DMS153 treated with DMSO at 0.1 percent for 48 hours (cell line): ENCODE measurements around the gene SNCG.
"Not testable (repeated sequence)": the region's sequence is repeated elsewhere in the genome, so short reads cannot be mapped to it uniquely, and the experiment has no call there.

ENCODE experiments used
- DNase-seq: peaks from one replicate; lab custom pipeline; 2025; ENCODE audit not compliant: unreplicated experiment; lab: John Stamatoyannopoulos, UW

Gene SNCG

DNA sequence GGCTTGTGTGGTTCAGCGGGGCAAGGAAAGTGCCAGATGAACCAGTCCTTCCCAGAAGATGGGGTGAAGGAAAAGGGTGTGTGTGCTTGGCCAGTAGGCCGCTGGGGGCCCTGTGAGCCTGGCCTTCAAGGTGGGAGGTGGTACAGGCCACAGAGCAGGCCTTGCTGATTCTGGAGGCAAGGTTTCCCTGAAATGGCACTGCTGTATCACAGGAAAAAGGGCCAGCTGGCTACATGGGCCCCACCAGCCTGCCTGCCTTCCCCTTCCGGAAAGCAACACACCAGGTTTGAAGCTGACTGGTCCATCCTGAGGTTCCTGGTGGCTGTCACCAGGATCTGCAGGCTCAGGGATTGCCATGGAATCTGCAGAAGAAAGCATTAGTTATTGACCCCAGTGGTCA, 13.5 kb upstream of the SNCG start:
- no peak for DNase-seq

DNA sequence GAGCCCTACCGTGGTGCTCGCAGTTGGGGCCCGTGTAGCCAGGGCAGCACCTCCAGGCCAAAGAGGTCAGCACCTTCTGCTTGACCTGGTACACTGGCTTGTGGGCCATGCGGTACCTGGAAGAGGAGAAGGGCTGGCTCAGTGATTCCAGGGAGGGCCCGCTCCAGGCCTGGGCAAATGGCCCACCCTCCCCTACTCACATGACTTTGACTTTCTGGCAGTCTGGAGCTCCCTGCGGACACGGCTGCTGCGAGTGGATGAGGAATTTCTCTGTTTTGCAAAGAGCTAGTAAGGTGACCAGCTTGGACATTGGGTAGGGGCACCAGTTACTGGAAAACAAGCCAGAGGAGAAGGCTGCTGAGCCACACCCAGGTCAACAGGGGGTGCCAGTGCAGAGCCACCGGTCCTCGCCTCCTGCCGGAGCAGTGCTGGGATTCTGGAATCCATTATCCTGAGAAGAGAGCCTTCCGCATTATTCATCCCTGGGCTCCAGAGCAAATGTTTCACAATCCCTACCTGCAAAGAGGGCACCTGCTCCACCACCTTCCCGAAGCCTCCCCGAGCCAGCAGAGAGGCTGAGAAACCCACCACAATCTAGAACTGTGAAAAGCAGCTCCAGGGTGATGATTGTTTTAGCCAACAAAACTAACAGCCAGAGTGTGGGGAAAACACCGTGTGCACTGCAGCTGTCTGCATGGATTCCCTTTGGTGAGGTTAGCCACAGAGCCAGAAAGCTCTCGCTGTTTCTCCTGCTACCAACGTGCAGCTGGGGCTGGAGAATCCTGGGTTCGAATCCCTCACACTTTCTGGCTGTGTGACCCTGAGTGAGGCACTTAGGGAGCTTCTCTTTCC, 12.8 kb upstream of the SNCG start:
- no peak for DNase-seq

DNA sequence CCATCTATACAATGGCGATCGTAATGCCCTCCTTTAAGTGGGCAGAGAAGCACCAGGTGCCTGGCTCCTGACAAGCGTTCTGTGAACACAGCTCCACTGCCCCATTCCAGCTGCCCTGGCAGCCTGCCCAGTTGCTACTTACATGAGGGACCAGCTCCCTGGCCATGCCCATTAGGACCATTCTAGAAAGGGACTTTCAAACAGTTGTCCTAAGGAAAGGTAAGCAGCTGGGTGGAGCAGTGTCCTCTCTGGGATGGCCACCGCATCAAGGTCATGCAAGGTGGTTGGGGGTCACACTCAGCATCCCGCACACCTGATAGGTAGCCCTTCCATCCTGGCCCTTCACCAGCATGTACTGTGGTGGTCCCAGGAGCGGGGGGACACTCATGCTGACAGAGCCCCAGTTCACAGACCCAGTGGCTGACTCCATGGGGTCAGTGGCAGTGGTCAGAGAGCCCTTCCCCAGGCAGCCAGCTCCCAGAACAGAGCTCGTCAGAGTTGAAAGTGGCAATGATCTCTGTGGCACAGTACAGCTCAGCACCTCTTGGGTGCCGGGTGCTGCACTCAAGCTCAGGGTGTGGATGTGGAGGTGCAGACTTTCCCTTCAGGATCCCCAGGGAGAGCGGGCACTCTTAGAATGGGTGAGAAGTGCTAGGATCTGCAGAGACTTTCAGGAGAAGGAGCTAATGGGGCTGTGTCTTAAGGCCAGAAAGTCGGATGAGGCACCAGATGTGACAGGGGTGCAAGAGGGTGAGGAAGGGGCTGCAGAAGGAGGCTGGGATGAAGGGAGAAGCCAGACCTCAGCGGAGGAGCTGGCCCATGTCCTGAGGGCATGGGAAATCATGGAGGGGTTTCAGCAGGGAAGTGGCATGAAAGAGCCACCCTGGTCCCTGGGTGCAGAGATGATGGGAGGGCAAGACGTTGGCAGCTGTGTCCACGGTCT, 11.9 kb upstream of the SNCG start:
- DNase-seq, result peak; percentile 6

DNA sequence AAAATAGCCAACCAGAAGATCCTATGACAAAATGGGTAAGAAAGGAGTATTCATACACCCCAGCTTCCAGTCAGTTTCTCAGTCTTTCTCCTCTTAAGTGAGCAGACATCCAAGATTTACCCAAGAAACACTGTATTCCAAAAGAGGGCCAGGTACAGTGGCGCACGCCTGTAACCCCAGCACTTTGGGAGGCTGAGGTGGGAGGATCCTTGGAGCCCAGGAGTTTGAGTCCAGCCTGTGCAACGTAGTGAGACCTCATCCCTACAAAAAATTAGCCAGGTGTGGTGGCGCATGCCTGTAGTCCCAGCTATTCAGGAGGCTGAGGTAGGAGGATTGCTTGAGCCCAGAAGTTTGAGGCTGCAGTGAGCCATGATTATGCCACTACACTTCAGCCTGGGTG, 10.6 kb upstream of the SNCG start:
- not testable (repeated sequence) for DNase-seq

DNA sequence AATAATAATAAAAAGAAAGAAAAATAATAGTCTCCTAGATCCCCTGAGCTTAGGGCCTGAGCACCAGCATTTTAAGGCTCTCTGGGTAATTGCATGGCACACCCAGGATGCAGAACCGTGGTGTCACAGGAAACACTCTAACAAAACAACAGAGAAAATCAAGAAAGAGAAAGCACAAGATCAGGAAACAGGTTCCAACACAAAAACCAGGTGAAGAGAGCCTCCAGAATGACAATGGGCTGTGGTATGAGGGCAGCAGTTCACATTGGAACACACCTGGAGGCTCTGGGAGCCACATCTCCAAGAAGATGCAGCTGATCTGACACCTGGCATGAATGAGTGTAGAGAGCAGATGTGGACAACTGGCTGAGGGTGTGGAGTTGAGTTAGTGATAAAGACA, 8.1 kb upstream of the SNCG start:
- DNase-seq, result no peak

DNA sequence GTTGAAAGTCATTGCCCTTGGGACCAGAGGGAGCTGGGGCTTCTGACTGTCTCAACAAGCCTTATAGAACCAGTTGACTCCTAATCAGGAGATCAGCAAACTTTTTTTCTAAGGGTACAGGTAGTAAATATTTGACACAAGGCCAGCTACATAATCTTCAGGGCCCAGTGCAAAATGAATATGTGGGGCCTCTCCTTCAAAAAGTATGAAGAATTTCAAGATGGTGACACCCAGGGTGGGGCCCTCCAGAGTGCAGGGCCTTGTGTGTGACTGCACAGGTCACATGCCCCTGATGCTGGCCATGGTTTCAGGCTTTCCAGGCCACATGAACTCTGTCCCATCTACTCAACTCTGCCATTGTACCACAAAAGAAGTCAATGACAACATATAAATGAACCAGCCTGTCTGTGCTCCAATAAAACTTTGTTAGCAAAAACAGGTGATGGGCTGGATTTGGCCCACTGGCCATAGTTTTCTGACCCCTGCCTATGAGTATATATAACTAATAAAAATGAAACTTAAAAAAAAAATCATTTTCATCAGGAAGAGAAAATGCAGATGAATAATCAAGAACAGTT, 7.1 kb upstream of the SNCG start:
- no peak for DNase-seq

DNA sequence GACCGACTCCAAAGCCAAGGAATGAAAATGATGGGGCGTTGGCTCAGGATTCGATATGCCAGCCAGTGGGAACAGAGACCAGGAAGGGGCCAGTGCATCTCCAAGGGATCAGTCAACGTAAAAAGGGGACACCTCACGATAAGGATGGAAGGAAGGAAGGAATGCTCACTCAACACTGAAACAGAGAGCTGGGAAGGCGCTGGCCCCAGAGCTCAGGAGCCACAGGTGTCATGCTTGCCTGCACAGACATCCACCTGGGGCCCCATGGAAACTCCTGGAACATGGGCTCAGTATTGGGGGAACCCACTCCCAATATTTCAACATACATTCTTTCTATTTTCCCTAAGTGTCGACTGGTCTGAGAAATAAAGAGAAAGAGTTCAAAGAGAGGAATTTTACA, 6.3 kb upstream of the SNCG start:
- no peak for DNase-seq

DNA sequence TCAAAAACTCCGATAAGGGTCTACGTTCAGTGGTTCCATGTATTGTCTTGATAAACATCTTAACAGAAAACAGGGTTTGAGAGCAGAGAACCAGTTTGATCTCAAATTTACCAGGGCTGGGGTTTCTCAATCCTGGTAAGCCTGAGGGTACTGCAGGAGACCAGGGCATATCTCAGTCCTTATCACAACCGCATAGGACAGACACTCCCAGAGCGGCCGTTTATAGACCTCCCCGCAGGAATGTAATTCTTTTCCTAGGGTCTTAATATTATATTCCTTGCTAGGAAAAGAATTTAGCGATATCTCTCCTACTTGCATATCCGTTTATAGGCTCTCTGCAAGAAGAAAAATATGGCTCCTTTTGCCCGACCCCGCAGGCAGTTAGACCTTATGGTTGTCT, 5.7 kb upstream of the SNCG start:
- not testable (repeated sequence) for DNase-seq

DNA sequence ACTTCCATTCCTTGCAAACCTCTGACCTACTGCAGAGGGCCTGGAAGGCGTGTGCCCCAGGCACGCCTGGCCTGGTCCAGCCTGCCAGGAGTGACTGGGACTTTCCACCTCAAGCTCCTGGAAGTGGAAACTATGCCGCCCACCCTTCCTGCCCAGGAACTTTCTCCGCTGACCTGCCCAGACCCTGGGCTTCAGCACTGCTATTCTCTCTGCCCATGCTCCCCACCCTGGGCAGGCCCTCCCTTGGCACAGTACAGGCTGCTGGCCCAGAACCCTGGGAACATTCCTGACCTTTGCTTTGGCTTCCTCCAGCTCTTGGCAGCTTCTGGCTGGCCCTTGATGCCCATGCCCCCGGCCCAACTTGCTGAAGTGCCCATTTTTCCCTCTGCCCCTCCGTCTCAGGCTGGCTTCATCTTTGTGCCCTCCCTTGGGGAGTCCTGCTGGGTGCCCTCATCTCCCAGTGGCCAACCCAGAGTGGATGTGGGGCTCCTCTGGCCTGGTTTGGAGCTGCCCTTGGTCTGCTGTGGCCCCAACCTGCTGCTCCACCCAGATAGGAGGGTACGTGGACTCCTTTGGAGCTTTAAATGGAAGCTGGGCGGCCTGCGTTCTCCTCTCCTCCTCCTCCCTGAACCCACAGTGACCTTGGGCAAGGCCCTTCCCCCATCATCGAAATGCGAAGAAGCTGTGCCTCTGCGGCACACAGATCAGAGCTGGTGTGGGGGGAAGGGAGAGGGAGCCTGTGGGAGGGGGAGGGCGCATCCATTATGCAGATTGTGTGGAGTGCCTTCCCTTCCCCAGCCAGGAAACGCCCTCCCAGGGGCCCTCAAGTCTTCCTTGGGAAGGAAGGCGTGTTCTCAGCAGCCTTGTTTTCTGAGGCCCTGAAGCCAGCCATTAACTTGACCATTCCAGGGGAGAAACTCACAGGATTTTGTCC, 4.4 kb upstream of the SNCG start:
- DNase-seq, result no peak

DNA sequence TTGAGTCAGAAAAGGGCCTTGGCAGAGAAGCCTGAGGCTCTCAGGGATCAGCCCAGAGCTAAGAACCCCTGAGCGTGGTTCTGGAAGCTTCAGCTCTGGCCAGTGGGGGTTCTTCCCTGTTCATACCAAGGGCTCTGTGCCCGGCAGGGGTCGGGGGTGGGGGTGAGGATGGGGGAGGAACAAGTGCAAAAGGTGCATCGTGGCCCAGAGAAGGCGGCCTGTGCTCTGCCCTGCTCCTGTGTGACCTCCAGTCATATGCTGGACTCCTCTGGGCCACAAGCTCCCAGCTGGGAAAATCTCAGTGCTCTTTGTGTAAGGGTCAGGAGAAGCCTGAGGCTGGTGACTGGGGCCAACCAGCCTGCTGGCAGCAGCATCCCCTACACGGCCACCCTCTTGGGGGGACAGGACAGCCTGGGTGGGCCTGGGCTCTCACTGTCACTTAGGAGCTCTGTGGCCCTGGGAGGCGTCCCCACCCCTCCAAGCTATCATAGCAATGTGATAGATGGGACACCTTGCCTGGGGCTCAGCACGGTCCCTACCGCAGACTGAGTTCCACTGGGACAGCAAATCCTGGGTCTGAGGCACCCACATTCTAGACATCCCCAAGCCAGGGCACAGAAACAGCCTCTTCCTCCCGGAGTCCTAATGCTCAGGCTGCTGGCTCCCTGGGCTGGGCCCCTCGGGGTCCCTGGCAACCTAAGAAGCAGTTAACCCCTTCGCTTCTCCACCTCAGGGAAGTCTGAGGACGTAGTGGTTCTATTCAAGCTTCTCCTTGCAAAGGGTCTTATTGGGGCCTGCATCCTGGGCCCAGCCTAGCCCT, 3.5 kb upstream of the SNCG start:
- no peak for DNase-seq

DNA sequence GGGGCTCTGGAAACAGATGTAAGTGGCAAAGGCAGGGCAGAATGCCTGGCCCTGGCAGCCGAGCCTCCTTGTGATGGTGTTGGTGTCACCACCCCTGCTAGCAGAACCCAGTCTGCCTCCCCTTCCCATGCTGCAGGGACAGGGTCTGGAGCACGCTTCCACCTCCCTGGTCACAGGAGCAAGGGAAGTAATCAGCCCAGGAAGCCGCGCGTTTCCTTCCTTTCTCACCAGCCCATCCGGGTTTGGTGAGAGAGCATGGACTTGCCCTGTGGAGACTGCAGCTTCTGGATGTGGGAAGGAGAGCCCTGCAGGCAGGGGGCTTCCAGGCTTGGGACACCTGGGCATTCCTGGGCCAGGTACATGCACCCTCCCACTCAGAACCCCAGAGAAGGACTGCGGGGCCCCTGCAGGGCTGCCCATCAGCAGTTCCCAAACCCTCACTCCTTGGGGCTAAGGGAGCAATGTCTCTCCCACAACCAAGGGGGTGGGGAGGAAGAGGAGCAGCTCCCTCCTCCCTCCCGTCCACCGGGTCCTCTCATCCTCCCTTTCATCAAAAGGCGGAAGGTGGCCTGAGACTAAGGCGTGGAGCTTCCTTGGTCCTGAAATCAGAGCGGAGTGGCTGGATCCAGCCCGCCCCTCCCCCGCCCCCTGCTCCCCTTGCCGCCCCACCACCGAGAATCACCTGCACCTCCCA, 2.8 kb upstream of the SNCG start:
- no peak for DNase-seq

DNA sequence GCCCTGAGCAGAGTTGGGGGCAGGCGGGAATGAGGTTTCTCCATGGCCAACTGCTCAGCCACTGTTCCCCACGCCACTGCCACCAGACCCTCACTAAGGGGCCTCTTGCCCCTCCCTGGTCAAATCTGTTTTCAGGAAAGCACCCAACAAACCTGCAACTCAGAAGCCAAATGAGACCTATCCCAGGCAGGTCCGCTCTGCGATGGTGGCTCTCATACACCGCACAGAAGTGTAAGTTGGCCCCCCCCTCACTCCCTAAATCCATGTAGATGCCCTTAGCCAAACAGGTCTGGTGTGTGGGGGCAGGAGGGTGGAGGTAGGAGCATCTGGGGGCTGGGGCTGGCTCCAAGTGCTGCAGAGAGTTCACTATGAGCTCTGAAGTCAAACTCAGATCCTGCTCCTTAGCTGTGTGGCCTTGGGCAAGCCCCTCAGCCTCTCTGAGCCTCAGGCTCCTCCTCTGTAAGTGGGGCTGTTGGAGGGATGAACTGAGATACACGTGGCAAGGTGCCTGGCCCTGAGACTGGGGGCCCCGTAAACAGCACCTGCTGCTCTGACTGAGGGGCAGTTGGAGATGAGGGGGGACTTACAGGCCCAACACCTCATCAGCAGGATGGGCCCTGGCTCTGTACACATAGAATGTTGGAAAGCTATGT, 2.1 kb upstream of the SNCG start:
- no peak for DNase-seq

DNA sequence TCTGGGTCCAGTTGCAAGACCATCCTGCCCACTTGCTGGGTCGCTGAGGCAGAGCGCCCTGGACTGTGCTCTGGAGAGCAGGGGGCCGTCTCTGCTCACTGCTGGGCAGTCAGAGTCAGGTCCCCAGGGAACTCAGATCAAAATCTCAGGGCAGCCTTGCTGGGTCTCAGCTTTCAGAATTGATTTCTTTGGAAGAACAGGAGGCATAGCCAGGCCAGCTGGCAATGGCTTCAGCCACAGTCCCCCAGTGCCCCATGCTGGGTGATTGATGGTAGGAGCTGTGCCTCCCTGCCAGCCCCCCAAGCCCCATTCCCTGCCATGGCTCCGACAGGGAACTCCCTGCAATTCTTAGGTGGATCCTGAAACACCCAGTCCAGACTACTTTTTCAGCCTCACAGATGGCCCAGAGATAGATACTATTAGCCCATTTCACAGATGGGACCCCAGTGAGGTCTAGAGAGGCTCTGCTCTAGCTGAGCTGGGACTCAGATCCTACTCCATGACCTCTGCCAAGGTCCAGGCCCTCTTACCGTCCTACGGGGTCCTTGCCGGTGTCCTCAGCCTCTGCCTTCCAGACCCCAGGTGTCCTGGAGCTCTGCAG, 1.5 kb upstream of the SNCG start:
- no peak for DNase-seq

DNA sequence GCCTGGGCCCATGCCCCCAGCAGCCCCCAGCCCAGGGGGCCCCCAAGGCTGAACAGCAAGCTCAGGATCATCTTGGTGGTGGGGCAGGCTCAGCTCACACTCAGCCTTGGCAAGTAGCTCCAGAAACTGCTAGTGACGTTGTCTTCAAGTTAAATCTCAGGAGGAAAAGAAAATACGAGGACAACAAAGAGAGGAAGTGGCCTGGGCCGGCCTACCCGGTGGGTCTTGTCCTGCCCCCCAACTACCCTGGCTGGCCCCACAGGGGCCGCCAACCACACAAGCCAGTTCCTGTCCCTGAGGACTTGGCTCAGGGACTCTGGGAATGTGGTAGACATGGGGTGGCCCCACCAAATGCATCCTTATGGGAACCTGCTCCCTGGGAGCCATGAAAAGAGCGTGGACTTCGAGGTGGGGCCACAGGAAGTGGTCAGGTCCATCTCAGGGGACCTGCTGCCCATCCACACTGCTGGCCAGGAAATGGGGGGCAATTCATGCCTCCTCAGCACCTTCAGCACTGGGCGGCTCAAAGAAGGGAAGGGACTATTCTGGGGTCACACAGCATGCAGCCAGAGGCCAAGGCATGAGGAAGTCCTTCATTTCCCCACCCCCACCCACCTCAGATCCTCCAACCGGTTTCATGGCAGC, 806 bp upstream of the SNCG start, which contains the start of gene MMRN2:
Gene MMRN2 (minus strand): TSS at position 145 of the 645 bp plus-strand sequence. CDS start 74 bp downstream, at position 71.
- no peak for DNase-seq

DNA sequence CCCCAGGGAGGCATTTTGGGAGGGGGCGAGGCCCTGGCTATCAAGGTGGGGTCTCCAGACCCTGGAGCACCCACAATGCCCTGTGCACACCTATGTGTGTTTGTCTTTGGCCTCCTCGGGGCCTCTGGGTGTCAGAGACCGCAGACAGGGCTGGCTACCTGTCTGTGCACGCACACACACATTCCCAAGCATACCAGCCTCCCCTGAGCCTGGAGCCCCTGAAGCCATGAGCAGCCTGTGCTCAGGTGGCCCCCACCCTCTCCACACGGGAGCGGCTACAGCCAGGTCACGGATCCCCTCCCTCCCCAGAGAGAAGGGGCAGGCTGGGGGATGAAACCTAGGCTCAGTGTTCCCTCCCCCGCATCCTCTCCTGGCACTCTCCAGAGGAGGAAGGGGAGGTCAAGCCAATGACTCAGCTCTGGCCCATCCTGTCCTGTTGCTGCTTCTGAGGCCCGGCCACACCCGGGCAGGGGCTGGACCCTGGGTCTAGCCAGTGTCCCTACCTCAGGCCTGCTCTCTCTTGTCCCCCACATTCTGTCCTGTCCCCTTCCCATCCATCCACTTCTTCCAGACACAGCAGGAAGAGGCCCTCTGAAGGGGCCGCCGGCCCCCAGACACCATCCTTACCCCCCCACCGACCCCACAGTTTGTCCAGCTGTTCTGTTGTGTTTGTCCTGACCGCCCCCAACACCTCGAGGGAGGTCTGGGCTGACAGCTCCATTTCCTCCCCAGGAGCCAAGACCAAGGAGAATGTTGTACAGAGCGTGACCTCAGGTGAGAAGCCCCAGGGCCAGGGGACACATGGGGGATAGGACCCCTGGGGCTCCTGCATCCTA, 720 bp downstream of the SNCG start:
- no peak for DNase-seq

DNA sequence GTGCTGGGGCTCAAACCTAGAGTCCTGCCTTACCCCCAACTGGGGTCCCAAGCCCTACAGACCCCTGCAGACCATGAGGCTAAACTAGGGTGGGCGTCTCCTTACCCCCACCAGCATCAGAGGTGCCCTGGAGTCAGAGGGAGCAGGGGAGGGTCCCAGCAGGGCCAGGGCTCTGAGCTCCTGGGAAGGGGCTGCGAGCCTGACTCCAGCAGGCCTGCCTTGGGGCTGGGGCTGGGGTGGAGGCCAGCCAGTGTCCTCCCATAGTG, 1.3 kb downstream of the SNCG start:
- DNase-seq, result no peak
